ENCODE results near the gene SHC4. TPM values are rescaled to one million over a fixed set of nuclear protein-coding genes. Genes with fewer than 3 reads are reported as not detected.
"Not testable (repeated sequence)": the region's sequence is repeated elsewhere in the genome, so short reads cannot be mapped to it uniquely, and the experiment has no call there.

The SHC4 gene
- total RNA-seq, 1 donor from 2014 or later = 7.2 TPM

- no peak overlapping the region for H3K27ac ChIP-seq
- intact Hi-C loops (cut with DNase I) = no loop called here
Measured at GRCh38 chr15:48915861-48916260, 47.9 kb downstream of the SHC4 start.

GRCh38 chr15:48914717-48915116 is 49.0 kb downstream of the SHC4 start:
- no peak for TF ChIP-seq CTCF (IDR thresholded peaks at IDR 0.05)
- H3K4me3 ChIP-seq = no peak overlapping the region
- intact Hi-C loops (cut with DNase I) = no loop called here

More at GRCh38 chr15:48915861-48916260, 47.9 kb downstream of the SHC4 start:
- no peaks in the 10 kb centered on the region for H3K36me3 ChIP-seq
- DNase-seq (ENCODE audit: low spot score in 2 of 2) = no peak
- no peaks in the 10 kb centered on the region for H3K4me1 ChIP-seq
- H3K27me3 ChIP-seq = no peaks in the 10 kb centered on the region
- no peak for TF ChIP-seq CTCF (IDR thresholded peaks at IDR 0.05)
- H3K9me3 ChIP-seq = no peaks in the 10 kb centered on the region
- H3K4me3 ChIP-seq = no peak overlapping the region

GRCh38 chr15:48913141-48913540 is 50.6 kb downstream of the SHC4 start:
- DNase-seq (ENCODE audit: low spot score in 2 of 2) = no peak
- Histone ChIP-seq H3K4me3 (no peak overlapping the region), H3K27me3 (no peaks in the 10 kb centered on the region), H3K27ac (no peak overlapping the region), H3K36me3 (no peaks in the 10 kb centered on the region), H3K9me3 (no peaks in the 10 kb centered on the region), H3K4me1 (no peaks in the 10 kb centered on the region)
- TF ChIP-seq CTCF (IDR thresholded peaks at IDR 0.05) = no peak
- intact Hi-C loops (cut with DNase I) = no loop called here

More at GRCh38 chr15:48914717-48915116, 49.0 kb downstream of the SHC4 start:
- Histone ChIP-seq H3K27me3 (no peaks in the 10 kb centered on the region), H3K36me3 (no peaks in the 10 kb centered on the region), H3K27ac (no peak overlapping the region), H3K4me1 (no peaks in the 10 kb centered on the region), H3K9me3 (no peaks in the 10 kb centered on the region)
- no peak for DNase-seq (ENCODE audit: low spot score in 2 of 2)

GRCh38 chr15:48910554-48910953 is 53.2 kb downstream of the SHC4 start:
- H3K27me3 ChIP-seq; DNase-seq (ENCODE audit: low spot score in 2 of 2); H3K27ac ChIP-seq; H3K4me1 ChIP-seq; H3K36me3 ChIP-seq; intact Hi-C loops (cut with DNase I); H3K4me3 ChIP-seq; H3K9me3 ChIP-seq: not testable (repeated sequence)

GRCh38 chr15:48909313-48909712 is 54.4 kb downstream of the SHC4 start:
- H3K4me3 ChIP-seq; H3K27ac ChIP-seq; H3K36me3 ChIP-seq; H3K27me3 ChIP-seq; H3K9me3 ChIP-seq; H3K4me1 ChIP-seq; DNase-seq (ENCODE audit: low spot score in 2 of 2); intact Hi-C loops (cut with DNase I): not testable (repeated sequence)

GRCh38 chr15:48905847-48906246 is 57.9 kb downstream of the SHC4 start:
- H3K4me1 ChIP-seq = no peaks in the 10 kb centered on the region
- peak overlapping the region; percentile 54 to 56 for H3K27ac ChIP-seq
- intact Hi-C loops (cut with DNase I) = no loop called here
- no peaks in the 10 kb centered on the region for H3K9me3 ChIP-seq
- H3K27me3 ChIP-seq = no peaks in the 10 kb centered on the region
- no peak overlapping the region for H3K4me3 ChIP-seq
- no peak for TF ChIP-seq CTCF (IDR thresholded peaks at IDR 0.05)
- DNase-seq (ENCODE audit: low spot score in 2 of 2) = no peak
- H3K36me3 ChIP-seq = no peaks in the 10 kb centered on the region

- no peaks in the 10 kb centered on the region for H3K36me3 ChIP-seq
- no peaks in the 10 kb centered on the region for H3K27me3 ChIP-seq
- H3K9me3 ChIP-seq = no peaks in the 10 kb centered on the region
- peak overlapping the region; percentile 54 to 56 for H3K27ac ChIP-seq
- intact Hi-C loops (cut with DNase I) = no loop called here
- no peaks in the 10 kb centered on the region for H3K4me1 ChIP-seq
- no peak overlapping the region for H3K4me3 ChIP-seq
- TF ChIP-seq CTCF (IDR thresholded peaks at IDR 0.05) = no peak
- no peak for DNase-seq (ENCODE audit: low spot score in 2 of 2)
Measured at GRCh38 chr15:48905216-48905615, 58.5 kb downstream of the SHC4 start.

Measured in ascending aorta (tissue), 2 donors.